HG03045 (cell line): Measurements from ENCODE around the gene MET.

Experiments
- ATAC-seq: cut with Tn5 transposase; IDR thresholded peaks from one replicate; pipeline ENCODE4 v1.9.1; 2021; ENCODE audit warnings: mild to moderate bottlenecking, moderate library complexity; ENCODE audit not compliant: unreplicated experiment

MET gene

GRCh38 chr7:116663744-116664143, 8.3 kb upstream of the MET start:
- no peak for ATAC-seq

- no peak for ATAC-seq
These were observed 6.5 kb upstream of the MET start for GRCh38 chr7:116665332-116665996.

DNA sequence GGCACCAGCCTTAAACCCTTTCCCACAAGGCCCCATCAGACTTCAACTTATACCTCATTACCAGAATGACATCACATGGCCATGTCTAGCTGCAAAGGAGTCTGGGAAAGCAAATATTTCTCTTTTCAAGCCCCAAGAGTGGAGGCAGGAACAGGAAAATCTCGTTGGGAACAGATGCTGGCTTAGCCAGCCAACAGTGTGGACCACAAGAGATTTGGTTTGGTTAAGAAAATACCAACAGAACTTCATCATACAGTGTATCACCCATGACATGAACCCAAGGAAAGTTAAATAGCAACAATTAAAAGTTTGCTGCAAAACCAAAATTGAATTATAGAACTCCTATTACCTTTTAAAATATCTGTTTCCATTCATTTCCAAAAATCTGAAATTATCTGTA, 2.2 kb upstream of the MET start:
- ATAC-seq, result no peak

GRCh38 chr7:116670409-116671015, 1.5 kb upstream of the MET start:
- no peak for ATAC-seq

DNA sequence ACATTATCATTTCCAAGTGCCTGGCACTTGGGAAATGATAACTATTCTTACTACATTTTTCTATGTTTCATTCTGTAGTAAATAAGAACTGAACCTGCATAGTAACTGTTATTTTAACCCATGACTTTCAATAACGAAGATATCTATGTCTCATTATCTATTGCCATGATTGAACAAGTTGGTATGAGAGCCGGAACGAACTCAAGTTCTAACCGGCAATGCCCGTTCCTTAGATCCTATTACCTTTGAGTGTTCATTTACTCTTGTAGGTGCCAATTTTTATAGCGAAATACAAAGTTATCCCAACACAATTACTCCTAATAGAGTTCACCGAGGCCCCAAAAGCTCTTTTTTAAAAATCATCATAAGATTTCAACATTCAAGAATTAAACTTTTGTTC, 885 bp upstream of the MET start:
- no peak for ATAC-seq

DNA sequence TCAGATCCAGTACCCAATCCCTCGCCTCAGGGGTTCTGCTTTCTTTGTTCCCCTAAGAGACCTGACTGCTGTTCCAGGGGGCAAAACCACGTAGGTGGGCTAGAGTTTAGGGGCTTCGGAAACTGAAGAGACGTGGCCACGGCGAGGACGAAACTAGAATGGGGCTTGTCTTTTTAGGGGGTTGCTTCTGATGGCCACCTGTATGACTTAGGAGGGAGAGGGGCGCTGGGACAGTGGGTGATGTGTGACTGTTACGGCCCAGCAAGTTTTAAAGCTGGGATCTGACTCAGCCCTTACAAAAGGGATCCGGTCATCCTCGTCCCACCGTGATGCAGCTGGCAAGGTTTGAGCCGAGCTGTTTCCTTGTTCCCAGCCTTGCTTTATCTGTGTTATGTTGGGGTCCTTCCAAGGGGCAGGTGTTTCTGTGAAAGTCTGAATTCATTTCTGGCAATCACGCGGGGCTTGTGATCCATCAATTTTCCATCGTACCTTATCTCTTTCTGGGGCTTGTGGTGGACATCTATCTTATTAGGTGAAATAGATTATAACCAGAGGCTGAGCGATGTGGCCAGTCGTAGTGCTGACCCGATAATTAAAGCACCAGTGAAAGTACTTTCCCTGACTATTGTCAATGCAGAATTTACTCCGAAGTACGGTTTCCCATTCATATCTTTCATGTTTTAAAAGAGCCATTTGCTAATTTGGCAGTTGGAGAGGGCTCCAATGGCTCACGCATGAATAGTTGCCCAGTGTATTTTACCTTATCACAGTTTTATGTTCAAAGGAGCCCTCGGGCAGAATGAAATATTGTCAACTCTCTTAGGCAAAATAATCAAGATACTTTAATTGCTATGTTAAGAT, 830 bp downstream of the MET start:
- ATAC-seq, result no peak

GRCh38 chr7:116673457-116673865, 1.5 kb downstream of the MET start:
- ATAC-seq, result no peak

DNA sequence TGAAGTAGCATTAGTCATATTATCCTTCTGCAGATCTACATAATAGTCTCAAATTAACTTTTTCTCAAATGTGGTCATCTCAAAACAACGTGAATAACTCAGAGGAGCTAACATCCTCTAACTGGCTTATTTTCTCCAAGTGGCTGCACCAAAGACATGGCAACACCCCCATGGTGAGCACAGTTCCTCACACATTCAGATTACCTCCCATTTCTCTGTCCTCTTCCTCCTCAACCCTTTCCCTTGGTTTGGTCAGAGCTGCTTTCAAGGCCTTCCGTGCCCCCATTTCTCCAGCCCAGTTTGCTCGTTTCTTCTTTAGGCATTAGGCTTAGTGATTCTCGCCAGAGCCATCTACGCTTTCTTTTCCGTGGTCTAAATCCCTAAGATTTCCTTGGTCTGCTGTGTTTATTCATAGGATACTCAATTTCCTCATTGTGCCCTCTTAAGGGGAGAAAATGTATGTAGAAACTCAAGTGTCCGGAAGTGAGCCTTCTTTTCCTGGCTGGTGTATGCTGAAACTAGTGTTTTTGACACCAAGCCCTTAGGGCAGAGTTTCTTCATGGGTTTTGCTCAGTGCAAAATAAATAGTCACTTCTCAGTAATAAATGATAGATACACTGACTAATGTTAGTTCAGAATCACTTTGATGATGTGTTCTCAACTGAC, 2.6 kb downstream of the MET start:
- no peak for ATAC-seq

- ATAC-seq, result no peak
These were observed 3.9 kb downstream of the MET start for GRCh38 chr7:116675812-116676355.

GRCh38 chr7:116678780-116679179, 6.8 kb downstream of the MET start:
- ATAC-seq, result no peak

- peak; percentile 69 for ATAC-seq
These were observed 7.5 kb downstream of the MET start for GRCh38 chr7:116679500-116679899.

DNA sequence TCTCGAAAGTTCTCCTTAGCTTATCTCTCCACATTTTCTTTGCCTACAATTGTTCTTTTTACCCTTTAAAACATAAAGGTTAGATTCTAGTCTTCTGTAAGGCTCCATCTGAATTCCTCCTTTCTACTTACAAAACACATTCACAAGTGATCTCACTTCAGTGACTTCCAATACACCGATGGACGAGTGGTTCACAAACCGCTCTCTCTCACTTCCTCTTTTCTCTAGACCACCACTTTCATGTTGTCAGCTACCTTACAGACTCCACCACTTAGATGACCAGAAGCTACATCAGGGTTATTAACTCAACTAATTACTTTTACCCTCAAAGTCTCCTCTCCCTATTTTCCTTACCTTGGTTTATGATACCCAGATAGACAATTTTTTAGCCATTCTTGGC, 11.8 kb downstream of the MET start:
- ATAC-seq, result peak; percentile 99

DNA sequence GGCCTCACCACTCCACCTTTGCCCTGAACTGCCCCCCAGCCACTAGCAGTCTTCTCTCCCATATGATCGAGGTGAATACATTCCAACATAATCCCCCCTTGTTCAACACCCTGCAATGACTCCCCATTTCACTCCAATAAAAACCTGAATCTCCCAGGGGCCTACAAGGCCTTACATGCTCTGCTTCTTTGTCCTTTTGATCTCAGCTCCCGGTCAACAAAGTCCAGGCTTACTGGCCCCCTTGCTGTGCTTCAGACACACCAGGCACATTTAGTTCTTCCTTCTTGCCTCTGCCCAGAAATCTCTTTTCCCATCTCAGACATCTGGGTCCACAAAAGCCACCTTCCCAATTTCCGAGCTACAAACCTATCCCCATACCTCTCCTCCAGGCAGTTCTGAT, 14.0 kb downstream of the MET start:
- ATAC-seq, result no peak

DNA sequence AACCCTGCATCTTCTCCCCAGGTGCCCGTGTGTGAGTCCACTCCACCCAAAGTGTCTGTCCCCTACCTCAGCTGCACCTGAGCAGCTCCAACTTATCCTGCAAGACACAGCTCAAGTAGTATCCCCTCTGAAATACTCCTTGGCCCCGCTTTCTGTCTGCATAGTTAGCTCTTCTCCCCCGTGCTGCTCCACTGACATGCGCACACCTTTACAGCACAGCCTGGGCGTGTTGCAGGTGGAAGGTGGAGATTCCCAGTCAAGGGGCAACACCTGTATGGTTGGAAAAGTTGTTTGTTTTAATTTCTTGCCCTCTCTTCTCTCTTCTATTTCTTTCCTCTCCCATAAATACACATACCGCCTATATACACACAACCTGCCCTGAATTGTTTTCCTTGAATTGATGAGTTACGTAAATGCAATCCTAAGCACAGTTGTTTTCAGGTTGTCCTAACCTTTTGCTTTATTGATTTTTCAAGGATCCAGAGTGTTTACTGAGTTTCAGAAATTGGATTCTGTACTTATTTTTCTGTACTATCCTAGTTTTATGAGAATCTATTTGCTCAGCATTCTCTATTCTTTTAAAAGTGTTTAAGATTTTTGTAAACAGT, 14.9 kb downstream of the MET start:
- no peak for ATAC-seq

DNA sequence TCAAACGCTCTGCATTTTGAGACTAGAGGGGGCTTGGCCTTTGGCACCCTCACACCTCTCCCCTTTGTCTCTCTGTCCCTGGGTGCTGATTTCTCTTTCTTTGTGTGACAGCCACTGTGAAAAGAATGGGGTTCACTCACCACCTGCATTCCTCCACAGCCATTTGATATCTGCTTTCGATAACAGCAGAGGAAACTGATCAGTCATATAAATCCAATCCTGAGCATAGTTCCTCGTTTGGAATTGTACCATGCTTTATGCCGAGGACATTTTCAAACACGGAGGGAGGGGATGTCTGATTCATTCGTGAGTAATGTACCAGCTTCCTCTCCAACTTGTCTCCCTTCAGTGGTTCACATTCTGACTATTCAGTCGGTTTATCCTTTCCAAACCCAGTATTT, 15.8 kb downstream of the MET start:
- ATAC-seq, result no peak

DNA sequence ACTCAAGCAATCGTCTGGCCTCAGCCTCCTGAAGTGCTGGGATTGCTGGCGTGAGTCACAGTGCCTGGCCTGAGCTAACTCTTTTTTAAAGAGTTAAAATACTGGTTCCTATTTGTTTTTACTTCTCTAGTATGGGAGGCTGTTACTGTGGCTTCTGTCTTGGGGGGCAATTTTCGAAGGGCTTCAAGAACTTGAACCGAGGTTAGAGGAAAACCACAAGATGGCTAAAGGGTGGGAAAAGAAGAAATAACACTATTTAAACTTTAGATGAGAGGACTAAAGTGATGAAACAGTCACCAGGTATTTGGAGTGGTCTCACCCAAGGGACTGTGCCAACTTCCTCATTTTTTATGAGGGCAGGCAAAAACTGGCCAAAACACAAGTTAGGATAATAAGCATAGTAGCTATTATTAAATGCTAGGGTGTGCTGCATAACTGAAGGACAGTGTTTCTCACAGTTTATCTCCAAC, 17.8 kb downstream of the MET start:
- no peak for ATAC-seq

GRCh38 chr7:116691664-116692063, 19.7 kb downstream of the MET start:
- no peak for ATAC-seq

DNA sequence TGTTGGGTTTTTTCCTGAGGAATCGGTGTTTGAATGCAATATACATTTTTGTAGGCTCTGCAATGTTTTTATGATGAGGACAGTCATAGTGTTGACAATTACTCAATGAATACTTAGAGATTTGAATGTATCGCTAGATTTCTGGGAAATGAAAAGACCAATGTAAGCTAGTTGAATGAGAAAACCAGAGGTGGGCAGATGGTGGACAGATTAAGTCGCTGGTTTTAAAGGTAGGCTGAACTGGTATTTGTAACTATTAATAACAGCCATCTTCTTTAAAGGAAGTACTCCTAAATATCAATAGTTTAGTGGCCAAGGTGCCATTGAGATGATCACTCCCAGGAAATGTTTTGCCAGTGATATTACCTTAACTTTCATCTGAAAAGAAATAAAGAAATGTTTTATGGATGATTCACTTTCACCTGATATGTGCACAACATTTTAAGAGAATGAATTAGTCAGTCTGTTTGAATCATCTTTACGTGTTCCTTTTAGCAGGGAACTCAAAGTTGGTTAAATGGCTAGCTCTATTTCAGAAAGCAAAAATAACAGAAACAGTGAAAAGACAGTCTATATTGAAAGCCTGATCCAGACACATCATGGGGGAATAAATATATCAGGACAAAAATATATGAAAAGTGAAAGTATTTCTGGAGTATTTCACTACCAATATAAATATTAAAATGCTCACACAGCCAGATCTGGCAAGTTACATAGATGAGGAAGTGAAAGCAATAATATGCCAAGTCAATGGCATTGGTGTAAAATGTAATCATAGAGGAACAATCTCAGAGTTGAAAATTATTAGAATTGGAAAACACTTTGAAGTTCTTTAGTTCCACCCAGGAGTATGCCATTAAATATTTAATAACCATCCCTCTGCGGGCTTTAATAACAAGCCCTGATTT, 20.7 kb downstream of the MET start:
- no peak for ATAC-seq

DNA sequence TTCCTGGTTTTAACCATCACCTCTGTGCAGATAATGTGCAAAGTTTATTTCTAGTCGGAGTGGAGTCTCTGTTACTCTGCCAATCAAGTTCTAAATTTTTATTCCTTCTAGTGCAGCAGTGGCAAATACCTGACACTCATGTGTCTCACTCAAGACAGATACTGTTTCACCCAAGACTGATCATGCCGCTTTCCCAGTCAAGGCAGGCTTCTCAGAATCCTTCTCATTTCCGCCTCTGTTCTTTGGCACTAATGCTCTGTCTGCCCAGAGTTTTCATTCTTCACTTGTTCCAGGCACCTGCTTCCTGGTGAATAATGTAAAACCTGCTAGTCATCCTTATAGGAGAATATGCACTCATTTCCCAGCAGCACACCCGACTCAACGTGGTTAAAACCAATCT, 24.7 kb downstream of the MET start:
- ATAC-seq, result no peak

DNA sequence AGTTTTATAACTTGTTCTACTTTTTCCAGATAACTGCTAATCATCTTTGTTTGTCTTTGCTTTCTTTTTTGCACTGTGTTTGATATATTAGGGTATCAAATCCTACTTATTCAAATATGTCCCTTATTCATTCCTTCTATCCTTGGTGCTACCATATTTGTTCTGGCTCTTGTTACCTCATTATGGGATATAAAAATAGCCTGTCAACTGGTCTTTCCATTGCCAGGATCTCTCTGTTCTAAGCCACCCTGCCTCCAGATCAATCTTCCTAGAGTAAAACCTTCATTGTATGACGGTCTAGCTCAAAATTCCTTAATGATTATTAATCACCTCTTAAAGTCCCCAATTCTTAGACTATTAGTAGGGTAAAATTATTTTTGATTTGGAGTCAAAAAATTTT, 25.2 kb downstream of the MET start:
- ATAC-seq, result no peak
